ENCODE data around the gene SLC49A4.

The SLC49A4 gene

GRCh38 chr3:122921791-122922651 is 127.2 kb downstream of the SLC49A4 start:
- Mint-ChIP-seq H3K4me1 (no peaks in the 10 kb centered on the region), H3K27me3 (ENCODE audit: low read depth) (peaks cover 38% of the 10 kb centered on the region), H3K36me3 (ENCODE audit: low read depth) (no peaks in the 10 kb centered on the region), H3K27ac (no peak overlapping the region), H3K9me3 (no peaks in the 10 kb centered on the region), H3K4me3 (no peak overlapping the region)
- peak in 2 of 3 experiments; percentile 14 to 16 for TF ChIP-seq CTCF (IDR thresholded peaks at IDR 0.05; ENCODE audit: unreplicated experiment in 3 of 3)

DNA sequence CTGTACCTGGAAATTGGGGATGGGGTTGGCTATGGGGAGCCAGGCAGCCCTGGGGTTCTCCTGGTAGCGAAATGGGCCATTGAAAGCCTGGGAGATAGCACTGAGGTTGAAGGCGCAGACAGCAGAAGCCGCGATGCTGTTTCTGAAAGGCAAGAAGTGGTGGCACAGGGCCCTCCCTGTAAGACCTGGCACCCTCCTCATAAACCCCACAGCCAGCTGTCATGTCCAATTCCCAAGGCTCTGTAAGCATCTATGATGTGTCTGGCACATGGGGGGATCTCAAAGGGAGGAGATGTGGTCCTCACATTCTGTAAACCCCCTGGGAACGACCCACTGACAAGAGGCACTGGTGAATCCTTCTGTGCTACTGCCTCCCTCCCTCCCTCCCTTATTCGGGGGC is 128.7 kb downstream of the SLC49A4 start:
- Mint-ChIP-seq H3K27ac (no peak overlapping the region), H3K9me3 (no peaks in the 10 kb centered on the region), H3K4me3 (no peak overlapping the region), H3K27me3 (ENCODE audit: low read depth) (peaks cover 38% of the 10 kb centered on the region), H3K4me1 (no peaks in the 10 kb centered on the region), H3K36me3 (ENCODE audit: low read depth) (no peaks in the 10 kb centered on the region)
- no peak for TF ChIP-seq CTCF (IDR thresholded peaks at IDR 0.05; ENCODE audit: unreplicated experiment in 3 of 3)

- no peak for TF ChIP-seq CTCF (IDR thresholded peaks at IDR 0.05; ENCODE audit: unreplicated experiment in 3 of 3)
- no peak overlapping the region for H3K27ac Mint-ChIP-seq
- no peaks in the 10 kb centered on the region for H3K9me3 Mint-ChIP-seq
- H3K4me3 Mint-ChIP-seq: no peak overlapping the region
- H3K36me3 Mint-ChIP-seq (ENCODE audit: low read depth): no peaks in the 10 kb centered on the region
- no peaks in the 10 kb centered on the region for H3K4me1 Mint-ChIP-seq
- H3K27me3 Mint-ChIP-seq (ENCODE audit: low read depth): peaks cover 36% of the 10 kb centered on the region
These were observed 129.2 kb downstream of the SLC49A4 start for GRCh38 chr3:122924056-122924455.

- Mint-ChIP-seq H3K4me1 (peaks cover 11% of the 10 kb centered on the region), H3K9me3 (no peaks in the 10 kb centered on the region), H3K36me3 (ENCODE audit: low read depth) (no peaks in the 10 kb centered on the region), H3K27ac (no peak overlapping the region), H3K27me3 (ENCODE audit: low read depth) (peaks cover 21% of the 10 kb centered on the region), H3K4me3 (no peak overlapping the region)
- TF ChIP-seq CTCF (IDR thresholded peaks at IDR 0.05; ENCODE audit: unreplicated experiment in 3 of 3): no peak
These were observed 130.9 kb downstream of the SLC49A4 start for GRCh38 chr3:122925756-122926155.

DNA sequence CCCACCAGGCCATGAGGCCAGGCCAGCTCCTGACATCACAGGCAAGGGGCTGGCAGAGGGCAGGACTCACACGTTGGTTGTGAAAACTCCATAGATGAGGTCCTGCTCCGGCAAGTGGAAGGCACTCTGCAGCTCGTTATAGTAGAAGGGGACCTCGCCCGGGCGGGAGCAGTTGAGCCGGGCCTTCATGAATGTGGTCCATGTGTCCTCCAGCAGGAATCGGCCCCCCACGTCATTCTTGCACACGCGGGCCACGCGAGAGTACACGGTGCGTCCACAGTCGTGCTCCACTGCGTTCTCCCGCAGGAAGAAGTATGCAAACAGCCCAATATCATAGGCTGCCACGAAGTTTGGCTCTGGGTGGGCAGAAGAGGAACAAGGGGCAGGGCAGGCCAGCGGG is 131.5 kb downstream of the SLC49A4 start:
- TF ChIP-seq CTCF (IDR thresholded peaks at IDR 0.05; ENCODE audit: unreplicated experiment in 3 of 3): no peak
- peaks cover 16% of the 10 kb centered on the region for H3K27me3 Mint-ChIP-seq (ENCODE audit: low read depth)
- H3K4me1 Mint-ChIP-seq: peaks cover 15% of the 10 kb centered on the region
- no peak overlapping the region for H3K4me3 Mint-ChIP-seq
- H3K27ac Mint-ChIP-seq: no peak overlapping the region
- no peaks in the 10 kb centered on the region for H3K9me3 Mint-ChIP-seq
- no peaks in the 10 kb centered on the region for H3K36me3 Mint-ChIP-seq (ENCODE audit: low read depth)

GRCh38 chr3:122926811-122927210 is 131.9 kb downstream of the SLC49A4 start:
- Mint-ChIP-seq H3K4me1 (peaks cover 16% of the 10 kb centered on the region), H3K4me3 (no peak overlapping the region), H3K27ac (no peak overlapping the region), H3K9me3 (no peaks in the 10 kb centered on the region), H3K27me3 (ENCODE audit: low read depth) (peaks cover 11% of the 10 kb centered on the region), H3K36me3 (ENCODE audit: low read depth) (no peaks in the 10 kb centered on the region)
- no peak for TF ChIP-seq CTCF (IDR thresholded peaks at IDR 0.05; ENCODE audit: unreplicated experiment in 3 of 3)
